ENCODE results near the gene PARM1.
A peak's percentile ranks its signal among the peaks of the same experiment; 100 is the strongest.

PARM1 gene

DNA sequence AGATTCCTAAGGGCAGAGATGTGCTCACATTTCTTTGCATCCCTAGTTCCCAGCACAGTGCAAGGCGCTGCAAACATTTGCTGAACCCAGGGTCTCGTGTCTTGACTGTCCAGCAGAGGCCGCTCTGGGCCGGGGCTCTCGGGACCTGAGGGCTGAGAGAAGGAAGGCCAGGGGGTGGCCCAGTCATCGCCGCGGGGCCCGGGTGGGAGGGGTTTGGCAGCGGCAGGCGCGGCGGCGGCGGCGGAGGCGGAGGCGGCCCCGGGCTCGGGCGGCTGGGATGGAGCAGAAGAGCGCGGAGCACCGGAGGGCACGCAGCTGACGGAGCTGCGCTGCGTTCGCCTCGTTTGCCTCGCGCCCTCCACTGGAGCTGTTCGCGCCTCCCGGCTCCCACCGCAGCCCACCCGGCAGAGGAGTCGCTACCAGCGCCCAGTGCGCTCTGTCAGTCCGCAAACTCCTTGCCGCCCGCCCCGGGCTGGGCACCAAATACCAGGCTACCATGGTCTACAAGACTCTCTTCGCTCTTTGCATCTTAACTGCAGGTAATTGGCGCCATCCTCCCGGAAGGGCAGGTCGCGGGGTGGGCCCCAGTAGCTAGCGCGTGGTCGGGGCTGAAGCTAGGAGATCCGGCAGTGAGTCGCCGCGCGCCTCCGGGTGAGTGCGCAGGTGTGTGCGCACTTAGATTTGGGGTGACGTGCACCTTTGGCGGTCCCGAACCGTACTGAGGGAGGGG, at the start of gene PARM1:
TSS of gene PARM1 (plus strand) at position 285 of the 730 bp plus-strand sequence. CDS start at position 497, 212 bp downstream.
- peak; percentile 88 for DNase-seq

DNA sequence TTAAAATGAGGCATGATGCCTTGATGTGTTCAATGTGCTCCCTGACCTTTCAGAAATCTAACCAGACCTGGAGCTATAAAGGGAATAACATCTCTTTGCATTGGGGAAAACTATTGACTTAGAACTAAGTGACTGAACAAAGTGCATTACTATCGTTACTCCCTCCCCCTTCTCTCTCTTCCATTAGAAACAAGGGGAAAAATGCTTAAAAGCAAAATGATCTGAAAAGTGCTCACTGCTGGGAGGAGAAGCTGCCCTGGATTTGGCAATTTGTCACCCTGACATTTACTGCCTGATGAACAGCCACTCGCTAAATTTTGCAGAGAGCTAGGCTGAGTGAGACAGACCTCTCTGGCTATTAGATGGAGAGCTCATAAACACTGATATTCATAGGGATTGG, 48.6 kb upstream of the PARM1 start:
- no peak for DNase-seq

- no peak for DNase-seq
Measured at GRCh38 chr4:74886484-74886883, 46.4 kb upstream of the PARM1 start.

- no peak for DNase-seq
Measured at GRCh38 chr4:74890341-74890740, 42.6 kb upstream of the PARM1 start.

DNA sequence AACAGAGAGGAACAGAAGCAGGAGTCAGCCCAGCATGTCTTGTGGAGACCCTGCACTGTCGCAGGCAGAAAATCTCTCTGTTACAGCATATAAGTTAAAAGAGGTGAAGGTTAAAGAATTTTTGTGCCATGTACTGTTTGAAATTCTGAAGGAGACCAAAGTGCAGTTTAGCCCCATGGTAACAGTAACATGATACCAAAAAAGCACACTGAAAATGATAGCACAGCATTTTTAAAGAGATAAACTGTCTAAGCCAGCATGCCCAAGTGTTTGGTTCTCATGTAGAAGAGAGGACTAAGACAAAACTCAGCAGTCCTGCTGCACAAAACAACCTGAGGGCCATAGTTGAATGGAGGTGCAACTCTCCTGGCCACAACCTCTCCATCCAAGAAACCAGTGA, 41.9 kb upstream of the PARM1 start:
- DNase-seq = no peak

DNA sequence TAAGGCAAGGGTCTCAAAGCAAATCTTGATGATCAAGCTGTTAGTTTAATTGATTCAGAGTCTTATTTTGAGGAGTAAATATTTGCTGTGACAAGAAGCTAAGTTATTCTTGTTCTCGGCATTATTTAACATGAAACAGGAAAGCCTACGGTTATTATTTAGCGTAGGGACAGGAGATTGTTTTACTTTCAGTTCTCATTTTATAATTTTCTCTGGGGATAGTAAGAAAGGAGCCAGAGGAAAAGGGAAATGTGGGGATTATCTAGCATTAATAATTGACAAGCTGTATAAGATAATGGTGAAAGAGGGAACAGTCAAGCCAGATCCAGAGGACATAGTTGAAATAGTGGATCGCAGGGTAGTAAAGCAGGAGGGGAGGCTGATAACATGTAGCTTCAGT, 39.7 kb upstream of the PARM1 start:
- no peak for DNase-seq

DNA sequence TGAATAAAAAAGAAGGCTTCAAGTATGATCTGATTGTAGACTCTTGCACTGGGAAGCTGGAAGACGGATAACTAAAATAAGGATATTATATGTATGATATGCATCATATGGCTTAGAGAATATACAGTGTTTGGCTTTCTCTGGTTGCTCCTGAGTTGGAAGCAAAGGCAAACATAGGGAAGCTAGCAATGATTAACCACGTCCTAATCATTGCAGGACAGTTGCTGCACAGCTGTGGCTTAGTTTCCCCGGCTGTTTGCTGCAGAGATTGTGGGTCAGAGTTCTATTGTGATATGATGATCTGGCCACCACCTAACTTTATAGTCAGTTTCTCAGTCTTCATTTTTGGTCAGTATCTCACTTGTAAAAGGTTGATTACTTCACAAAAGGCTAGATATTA, 36.3 kb upstream of the PARM1 start:
- DNase-seq = no peak

DNA sequence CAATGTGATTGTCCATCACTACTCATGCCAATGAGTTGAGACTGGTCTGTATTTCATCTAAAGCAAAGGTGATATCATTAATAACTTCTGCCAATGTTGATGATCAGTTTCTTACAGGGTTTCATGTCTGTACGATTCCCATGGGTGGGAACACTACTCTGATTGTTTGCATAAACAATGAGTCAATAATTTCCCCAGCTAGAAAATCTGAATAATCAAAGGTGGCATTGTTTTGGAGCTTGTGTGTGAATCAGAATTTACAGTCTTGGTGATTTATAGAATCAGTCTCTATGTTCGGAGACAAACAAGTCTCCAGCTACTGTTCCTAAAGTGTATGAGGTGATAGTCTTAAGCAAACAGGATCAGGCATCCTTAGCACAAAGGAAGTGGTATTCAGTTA, 35.5 kb upstream of the PARM1 start:
- no peak for DNase-seq

- peak; percentile 30 for DNase-seq
Measured at GRCh38 chr4:74900862-74901261, 32.1 kb upstream of the PARM1 start.

- DNase-seq = no peak
Measured at GRCh38 chr4:74904509-74905065, 28.3 kb upstream of the PARM1 start.

GRCh38 chr4:74906771-74907170, 26.1 kb upstream of the PARM1 start:
- DNase-seq = no peak

- no peak for DNase-seq
Measured at GRCh38 chr4:74919783-74920182, 13.1 kb upstream of the PARM1 start.

GRCh38 chr4:74920704-74921103, 12.2 kb upstream of the PARM1 start:
- no peak for DNase-seq

DNA sequence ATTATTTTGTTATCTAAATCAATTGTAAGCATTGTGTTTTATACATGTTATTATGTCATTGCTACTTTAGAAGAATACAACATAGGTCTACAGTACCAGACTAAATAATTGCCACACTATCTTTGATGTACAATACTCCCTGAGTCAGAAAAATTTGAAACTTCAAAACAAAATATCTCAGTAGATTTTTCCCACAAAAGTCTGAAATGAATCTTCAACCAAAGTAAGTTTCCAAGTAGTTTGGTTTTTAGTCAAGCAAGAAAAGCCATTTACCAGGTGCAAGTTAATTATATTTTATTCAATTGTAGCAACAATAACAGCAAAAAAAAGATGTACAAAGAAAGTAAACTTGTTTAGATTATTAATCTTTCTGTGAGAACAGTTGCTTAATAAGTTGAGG, 11.4 kb upstream of the PARM1 start:
- DNase-seq = no peak

GRCh38 chr4:74926007-74926406, 6.9 kb upstream of the PARM1 start:
- no peak for DNase-seq

DNA sequence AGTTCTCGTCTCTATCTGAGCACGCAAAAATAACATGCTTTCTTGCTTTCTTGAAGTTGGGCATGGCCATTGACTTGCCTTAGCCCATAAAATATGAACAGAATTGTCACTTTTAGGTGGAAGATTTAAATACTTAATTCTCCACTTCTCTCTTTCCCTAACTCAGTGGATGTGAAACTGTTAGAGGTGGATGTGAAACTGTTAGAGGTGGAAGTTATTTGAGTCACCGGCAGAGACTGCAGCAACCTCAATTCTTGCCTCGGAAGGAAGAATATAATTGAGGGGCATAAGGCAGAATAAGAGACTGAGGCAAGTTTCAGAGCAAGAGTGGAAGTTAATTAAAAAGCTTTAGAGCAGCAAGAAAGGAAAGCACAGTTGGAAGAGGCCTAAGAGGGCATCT, 2.8 kb upstream of the PARM1 start:
- no peak for DNase-seq

DNA sequence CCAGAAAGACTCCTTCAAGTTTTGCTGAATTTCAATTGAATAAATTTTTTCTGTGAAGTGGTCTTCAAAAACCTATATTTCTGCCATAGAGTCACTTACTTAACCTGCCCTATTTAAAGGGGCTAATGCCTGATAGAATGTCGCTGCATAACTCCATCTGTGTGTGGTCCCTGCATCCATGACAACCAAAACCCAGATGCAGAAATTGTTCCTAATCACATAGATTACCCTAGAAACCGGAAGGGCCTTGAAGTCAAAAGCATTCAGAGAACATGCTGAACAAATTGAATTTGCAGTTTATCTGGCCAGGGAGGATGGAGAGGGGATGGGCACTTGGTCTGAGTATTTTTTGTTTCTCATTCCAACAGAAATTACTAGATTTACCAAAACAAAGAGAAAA, 1.5 kb upstream of the PARM1 start:
- no peak for DNase-seq

GRCh38 chr4:74932010-74932409, 906 bp upstream of the PARM1 start:
- DNase-seq = no peak

DNA sequence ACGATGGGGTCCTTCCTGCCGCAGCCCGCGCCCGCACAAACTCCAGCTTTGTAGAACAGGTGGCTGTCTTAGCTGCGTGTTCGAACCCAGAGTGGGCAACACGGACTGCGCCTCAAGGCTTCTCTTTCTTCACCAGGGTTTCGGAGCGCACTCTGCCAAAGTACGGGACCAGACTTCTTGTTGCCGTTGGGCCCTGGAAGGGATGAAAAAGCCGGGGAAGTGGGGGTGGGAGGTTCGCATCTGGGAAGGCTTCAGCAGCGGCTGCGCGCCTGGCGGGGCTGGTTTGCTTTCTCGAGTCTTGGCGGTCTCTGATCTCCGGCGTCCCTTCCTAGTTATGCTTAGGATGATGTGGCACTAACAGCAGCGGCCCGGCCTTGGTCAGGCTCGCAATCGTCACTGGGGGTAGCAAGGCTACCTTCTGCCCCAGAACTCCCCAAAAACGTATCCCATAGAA, 673 bp downstream of the PARM1 start:
- DNase-seq = no peak

DNA sequence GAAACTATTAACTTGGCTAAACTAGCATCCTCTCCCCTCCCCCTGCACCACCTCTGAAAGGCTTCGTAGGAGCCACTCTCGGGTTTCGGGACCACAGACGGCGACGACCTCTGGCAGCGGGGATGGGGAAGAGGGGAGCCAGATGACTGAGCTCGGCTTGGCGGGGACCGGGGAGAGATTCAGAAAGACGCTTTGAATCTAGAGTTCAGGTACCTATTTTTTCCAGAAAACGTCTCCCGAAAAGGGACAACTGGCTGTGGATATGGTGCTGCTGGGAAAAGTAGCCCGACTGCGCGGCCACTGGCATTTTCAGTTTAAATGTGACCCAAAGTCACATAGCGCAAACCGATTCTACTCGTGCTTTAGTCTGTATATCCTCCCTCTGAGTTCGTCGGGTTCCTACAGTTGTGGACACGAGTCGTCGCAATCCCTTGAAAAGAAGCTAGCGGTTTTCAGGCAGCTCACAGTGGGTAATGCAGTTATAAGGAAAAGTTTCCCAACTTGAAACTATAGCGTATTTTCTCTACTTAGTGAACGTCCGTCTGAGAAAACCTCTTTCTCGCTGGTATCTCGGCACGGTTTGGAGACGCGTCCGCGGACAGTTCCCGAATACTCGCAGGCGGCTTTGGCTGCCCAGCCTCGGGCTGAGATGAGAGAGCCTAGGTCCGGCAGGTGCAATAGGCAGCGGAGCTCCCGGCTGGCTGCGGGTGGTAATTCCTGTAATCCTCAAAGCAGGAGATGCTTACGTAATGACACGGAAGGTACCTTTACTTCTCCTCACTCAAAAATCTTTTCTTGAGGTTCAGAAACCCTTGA, 1.3 kb downstream of the PARM1 start:
- DNase-seq = peak; percentile 44

DNA sequence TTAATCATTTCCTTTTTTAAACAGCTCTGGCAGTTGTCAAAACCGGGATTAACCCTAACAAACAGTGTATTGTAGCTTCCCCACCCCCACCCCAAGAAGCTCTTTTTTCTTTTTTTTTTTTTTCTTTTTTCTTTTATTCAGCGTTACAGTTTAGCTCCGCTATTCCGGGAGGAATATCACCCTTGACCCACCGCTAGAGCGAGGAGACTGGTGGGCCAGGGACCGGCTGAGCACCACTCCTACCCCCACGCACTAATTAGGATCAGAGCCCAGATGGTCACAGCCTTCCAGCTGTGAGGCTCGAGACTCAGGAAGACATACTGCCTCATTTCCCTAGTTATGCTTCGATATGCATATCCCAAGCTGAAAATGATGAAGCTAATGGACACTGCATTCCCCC, 2.0 kb downstream of the PARM1 start:
- peak; percentile 58 for DNase-seq

GRCh38 chr4:74941123-74941522, 8.2 kb downstream of the PARM1 start:
- DNase-seq = no peak

- no peak for DNase-seq
Measured at GRCh38 chr4:74942251-74942917, 9.5 kb downstream of the PARM1 start.

- DNase-seq = no peak
Measured at GRCh38 chr4:74942918-74943253, 10.0 kb downstream of the PARM1 start.

All from NCI-H82 (cell line).